CMK (cell line): ENCODE results near the gene DLG2.
"Not testable (repeated sequence)": the region's sequence is repeated elsewhere in the genome, so short reads cannot be mapped to it uniquely, and the experiment has no call there.

Experiments used
- DNase-seq: peaks from one replicate; pipeline ENCODE4 v3.0.0-alpha.2; 2010; ENCODE audit warnings: low read depth

The DLG2 gene

DNA sequence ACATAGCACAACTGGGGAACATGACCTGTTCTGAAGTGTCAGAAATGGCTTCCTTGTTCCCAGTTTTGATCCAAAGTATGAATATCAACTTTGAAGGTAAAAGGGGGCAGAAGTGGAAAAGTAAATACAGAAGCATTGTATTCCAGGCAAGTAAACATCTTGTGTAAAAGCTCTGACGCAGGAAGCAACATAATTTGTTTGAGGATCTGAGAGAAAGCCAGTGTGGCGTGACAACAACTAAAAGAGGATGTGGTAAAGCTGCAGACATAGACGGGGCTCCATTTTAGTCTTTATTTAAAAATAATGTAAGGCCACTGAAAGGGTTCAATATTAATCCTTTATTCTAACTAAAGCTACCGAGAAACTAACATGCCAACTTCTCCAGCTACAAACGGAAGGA lies 310.2 kb downstream of the DLG2 start:
- no peak for DNase-seq

- no peak for DNase-seq
Observed at GRCh38 chr11:85313741-85314140, 313.4 kb downstream of the DLG2 start.

- no peak for DNase-seq
Observed at GRCh38 chr11:85310479-85310878, 316.7 kb downstream of the DLG2 start.

- no peak for DNase-seq
Observed at GRCh38 chr11:85307366-85307765, 319.8 kb downstream of the DLG2 start.

- no peak for DNase-seq
Observed at GRCh38 chr11:85301895-85302678, 325.1 kb downstream of the DLG2 start.

DNA sequence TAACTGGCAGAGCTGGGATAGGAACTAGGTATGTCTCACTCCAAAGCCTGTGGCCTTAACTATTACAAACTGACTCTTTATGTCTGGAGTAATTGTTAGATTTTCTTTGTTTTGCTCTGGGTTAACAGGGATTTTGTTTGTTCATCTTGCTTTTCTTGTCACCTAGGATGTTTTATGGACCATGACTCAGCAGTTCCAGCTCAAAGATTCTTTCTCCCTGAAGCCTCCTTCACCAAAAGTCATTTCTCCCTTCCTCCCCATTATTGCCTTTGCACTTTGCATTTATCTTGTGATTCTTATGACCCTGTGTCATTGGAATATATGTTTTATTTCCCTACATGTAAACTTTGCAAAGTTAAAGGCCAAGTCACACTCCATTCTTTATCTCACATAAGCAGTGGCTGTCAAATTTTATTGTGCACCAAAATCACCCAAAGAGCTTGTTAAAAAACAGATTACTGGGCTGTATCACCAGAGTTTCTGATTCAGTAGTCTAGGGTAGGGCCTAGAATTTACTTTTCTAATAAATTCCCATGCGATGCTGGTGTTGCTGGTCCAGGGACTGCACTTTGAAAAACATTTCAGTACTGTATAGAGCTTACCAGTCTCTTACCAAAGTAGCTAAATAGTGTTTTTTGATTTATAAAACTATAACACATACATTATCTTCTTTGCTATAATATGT lies 327.7 kb downstream of the DLG2 start:
- no peak for DNase-seq

DNA sequence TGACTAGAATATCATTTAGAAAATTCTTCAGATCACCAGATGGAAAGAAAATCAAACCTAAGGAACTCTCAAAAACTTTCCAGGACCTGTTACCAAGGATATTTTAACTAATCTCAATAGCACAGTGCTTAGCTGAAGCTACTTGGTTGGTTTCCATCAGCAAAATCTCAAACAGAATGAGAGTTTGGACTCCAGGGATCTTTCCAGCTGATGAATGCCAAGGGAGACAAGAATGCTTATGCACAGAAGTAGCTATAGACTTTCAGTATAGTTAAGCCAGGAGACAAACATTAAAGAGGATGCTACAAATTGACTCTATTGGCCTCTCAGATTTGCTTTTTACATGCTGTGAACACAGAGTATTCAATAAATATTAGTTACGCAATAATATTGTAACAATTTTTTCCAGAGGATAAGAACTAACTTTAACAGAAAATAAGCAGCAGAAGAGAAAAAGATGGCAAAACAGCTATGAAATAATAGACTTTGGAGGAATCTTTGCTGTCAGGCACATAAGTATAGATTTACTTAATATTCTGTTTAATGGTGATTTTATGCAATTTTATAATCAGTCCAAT lies 331.4 kb downstream of the DLG2 start:
- DNase-seq: no peak

DNA sequence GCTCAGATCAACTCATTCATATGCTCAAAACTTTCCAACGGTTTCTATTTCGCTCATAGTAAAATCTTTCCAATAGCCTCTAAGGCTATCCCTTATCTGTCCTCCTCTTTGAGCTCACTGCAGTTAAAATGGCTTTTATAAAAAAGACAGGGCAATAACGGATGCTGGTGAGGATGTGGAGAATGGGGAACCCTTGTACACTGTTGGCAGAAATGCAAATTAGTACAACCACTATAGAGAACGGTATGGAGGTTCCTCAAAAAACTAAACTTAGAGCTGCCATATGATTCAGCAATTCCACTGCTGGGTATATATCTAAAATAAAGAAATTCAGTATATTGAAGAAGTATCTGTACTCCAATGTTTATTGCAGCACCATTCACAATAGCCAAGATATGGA lies 345.6 kb downstream of the DLG2 start:
- DNase-seq: no peak

DNA sequence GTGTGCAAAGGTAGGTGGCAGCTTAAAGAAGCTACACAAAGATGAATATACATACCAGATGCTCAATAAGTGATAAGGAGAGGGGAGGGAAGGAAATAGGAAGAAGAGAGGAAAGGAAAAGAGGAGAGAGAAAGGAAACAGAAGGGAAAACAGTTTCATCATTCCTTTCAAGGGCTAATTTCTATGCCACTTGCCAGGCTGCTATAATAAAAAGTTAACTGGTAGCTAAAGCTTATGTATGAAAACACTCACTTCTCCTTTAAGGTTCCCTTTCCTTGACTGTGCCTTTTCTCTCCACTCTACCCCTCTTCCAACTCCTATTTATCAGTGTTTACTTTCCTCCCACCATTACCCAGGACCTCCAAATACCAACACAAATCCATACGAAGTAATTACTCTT lies 347.9 kb downstream of the DLG2 start:
- no peak for DNase-seq

- no peak for DNase-seq
Observed at GRCh38 chr11:85277693-85278092, 349.5 kb downstream of the DLG2 start.

GRCh38 chr11:85276332-85276731 lies 350.8 kb downstream of the DLG2 start:
- no peak for DNase-seq

DNA sequence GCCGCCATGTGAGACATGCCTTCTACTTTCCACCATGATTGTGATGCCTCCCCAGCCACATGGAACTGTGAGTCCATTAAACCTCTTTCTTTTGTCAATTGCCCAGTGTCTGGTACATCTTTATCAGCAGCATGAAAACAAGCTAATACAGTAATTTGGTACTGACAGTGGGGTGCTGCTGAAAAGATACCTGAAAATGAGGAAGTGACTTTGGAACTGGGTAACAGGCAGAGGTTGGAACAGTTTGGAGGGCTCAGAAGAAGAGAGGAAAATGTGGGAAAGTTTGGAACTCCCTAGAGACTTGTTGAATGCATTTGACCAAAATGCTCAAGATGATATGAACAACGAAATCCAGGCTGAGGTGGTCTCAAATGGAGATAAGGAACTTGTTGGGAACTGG lies 356.8 kb downstream of the DLG2 start:
- DNase-seq: not testable (repeated sequence)

DNA sequence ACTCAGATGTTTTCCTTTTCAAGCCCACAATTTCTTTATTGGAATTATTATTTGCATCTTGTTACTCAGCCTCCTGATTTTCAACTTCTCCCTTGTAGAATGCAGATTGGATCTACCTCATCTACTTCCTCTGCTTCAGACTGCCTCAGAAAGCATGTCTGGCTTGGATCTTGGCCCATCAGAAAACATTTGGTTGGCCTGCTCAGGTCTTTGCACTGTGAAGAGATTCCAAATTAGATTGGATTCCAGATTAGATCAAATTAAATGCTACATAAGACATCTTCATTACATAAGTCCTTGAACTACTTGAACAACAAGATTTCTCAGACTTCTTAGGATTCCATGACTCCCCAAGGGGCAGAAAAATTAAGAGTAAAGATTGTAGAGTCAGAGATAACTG lies 358.0 kb downstream of the DLG2 start:
- DNase-seq: no peak

- no peak for DNase-seq
Observed at GRCh38 chr11:85266646-85267045, 360.5 kb downstream of the DLG2 start.

GRCh38 chr11:85263328-85263727 lies 363.8 kb downstream of the DLG2 start:
- no peak for DNase-seq

GRCh38 chr11:85257837-85258236 lies 369.3 kb downstream of the DLG2 start:
- DNase-seq: no peak

DNA sequence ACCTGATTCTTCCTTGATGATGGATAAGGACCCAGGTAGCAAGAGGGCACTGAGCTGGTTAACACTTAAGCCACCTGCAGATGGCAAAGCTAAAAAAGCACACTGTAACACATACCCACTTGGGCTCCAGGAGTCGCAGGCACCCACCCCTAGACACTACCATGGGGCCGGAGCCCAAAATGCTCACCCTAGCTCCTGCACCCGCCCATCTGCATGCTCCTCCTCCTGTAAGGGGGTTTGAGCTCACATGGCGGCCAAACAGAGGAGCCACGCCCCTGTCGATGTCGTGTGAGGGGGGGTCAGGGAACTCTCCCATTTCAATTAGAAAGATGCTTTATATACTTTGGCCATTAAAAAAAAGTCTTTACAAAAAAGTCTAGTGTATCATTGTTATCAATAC lies 370.7 kb downstream of the DLG2 start:
- DNase-seq: no peak

GRCh38 chr11:85249482-85249881 lies 377.7 kb downstream of the DLG2 start:
- DNase-seq: no peak

DNA sequence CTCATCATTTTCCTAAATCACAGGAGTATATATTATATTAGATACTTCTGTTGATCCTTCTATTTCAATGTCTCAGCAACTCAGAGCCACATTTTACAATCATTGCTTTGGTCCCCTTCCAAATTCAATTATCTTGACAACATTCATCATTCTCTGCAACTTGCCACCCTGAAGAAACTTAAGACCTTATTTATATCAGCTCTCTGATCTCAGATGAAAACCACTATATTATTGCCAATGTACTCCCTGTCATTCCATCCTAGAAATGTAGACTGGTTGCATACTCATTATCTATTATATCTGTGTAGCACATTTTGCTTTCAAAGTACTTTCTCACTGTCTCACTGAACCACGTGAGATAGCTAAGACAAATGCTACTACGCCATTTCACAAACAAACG lies 379.3 kb downstream of the DLG2 start:
- no peak for DNase-seq

DNA sequence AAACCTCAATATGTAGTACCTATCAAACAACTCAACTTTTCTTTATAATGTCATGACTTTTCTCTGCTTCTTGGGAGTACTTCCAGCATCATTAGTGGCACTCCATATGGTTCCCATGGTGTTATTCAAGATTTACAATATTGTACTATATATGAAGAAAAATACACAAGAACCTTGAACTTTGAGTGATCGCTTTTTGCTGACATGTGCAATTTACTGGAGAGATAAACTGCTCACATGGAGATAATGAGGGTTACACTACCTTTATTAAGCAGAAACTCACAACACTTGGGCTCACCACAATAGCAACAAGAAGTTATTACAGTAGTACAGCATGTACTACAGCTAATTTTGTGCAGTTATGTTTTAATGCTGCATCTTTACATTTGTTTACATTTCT lies 388.2 kb downstream of the DLG2 start:
- DNase-seq: no peak

GRCh38 chr11:85238038-85238437 lies 389.1 kb downstream of the DLG2 start:
- DNase-seq: not testable (repeated sequence)

DNA sequence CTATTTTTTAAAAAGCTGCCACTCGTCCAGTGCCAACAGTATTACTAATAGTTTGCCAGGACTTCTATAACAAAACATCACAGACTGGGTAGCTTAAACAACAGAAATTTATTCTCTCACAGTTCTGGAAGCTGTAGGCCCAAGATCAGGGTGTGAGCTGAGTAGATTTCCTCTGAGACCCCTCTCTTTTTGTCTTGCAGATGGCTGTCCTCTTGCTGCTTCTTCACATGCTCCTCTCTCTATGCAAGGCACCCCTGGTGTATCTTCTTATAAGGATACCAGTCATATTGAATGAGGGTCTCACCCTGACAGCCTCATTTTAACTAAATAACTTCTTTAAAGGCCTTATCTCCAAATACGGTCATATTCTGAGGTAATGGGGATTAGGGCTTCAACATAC lies 390.9 kb downstream of the DLG2 start:
- DNase-seq: no peak

DNA sequence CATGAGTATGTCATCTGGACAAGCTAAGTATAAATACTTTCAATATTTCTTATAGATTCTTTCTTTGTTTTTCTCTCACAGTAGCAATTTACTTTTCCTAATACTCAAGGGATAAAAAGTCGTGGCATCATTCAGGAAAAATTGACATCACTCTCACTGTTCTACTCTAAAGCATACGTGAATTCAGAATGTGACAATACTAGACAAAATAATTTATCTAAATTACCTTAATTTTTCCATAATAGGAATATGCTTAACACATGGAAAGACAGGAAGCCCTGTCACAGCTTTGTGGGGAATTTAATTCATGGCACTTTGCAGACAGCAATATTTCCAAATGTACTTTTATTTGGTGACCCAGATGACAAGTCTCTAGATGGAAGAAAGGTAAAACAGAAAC lies 394.6 kb downstream of the DLG2 start:
- DNase-seq: no peak
